HG03460 (cell line): ENCODE measurements around the gene HOXA10.

Experiments used
- ATAC-seq: cut with Tn5 transposase; IDR thresholded peaks from one replicate; pipeline ENCODE4 v1.9.1; 2021; ENCODE audit not compliant: unreplicated experiment

The HOXA10 gene

DNA sequence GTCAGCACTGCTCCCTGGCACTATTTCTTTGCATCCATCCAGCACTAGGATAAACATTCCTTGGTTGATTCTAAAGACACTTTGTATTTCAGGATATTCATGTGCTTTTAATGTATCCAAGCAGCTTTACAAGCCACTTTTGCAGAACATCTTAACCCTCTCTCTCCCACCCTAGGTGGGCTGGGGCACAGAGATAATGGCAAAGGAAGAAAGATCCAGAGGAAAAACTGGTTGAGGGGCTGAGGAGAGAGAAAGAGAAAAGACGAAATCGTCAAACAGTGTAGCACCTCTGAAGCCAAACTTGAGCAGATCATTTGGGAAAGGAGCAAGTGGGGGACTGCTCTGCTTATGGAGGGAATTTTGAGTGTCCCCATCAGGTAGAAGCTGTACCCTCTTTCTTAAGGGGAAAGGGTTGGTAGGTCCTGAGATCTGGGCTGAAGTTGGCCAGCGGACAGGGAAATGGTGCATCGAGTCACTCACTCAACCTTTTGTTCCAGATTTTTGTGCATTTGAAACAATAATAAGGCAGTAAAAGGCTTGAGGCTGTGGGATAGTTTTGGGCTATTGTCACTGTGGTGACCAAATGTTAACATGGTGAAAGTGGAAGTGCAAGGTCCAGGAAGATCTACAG is 30.0 kb upstream of the HOXA10 start:
- ATAC-seq: no peak

DNA sequence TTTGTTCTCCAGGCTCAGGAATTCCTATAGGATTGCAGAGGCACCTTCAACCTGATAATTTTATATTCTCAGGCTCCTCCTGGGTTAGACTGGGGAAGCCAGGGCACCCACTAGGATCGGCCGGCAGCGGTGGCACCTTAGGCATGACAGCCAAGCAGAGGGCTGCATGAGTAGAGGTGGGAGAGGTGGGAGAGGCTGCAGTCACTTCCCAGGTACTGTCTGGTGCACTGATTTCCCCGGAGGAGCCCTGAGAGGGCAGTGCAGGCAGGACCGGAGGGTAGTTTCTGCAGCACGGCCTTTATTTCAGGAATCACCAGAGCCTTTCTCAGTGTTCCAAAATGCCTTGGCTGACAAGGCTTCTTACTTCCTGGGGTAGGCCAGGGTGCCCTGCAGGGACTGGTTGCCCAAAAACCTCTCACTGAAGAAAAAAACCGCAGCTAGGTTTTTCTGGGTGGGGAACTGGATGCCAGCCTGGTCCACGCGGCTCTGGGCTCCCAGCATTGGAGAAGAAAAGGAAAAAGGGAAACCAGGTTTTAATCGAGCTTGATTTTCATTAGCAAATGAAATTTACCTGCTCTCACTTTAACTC is 29.3 kb upstream of the HOXA10 start:
- ATAC-seq: no peak

DNA sequence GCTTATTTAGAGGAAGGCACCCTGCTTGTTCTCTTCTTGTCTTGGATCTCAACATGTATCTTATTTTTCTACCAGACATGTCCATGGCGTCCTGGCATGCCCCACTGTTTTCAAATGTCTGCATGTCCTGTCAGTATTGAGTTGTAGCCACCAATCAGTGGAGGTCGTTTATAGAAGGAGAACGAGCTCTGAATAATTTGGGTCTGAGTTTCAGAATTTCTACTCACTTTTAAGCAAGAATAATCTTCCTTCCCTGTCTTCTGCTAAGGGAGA is 28.7 kb upstream of the HOXA10 start:
- no peak for ATAC-seq

DNA sequence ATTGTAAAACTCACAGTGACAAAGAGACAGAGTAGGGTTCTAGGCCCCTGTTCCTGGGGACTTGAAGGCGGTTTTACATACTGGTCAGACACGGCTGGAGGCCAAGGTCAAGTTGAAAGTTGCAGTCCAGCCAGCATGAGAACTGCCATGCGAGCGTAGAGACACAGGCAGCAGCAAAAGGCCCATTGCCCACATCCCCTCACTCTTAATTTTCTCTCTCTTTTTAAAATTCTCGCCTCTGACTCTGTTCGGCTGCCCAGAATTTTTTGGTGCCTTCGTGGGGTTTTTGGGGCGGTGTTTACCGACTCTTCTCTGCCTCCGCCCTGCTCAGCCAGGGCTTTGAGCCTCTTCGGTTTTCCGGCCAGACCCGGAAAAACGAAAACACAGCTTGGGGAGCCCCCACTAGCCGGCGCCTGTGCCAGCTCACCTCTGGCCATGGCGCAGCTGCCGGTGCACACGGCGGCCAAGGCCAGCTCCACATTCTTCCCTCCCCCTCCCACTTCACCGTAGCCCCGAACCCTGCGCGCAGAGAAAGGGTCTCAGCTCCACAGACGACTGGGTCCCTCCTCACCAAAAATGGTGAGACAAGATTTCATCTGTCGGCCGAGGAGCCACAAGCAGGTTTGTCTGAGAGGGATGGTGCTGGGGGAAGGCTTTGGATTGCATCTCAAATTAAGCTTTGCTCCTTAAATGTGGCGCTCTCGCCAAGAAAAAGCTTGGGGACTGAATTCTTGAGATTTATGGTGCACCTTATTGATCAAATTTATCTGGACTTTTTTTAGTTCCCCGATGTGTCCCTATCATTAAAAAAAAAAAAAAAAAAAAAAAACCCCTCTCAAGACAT is 28.1 kb upstream of the HOXA10 start:
- no peak for ATAC-seq

DNA sequence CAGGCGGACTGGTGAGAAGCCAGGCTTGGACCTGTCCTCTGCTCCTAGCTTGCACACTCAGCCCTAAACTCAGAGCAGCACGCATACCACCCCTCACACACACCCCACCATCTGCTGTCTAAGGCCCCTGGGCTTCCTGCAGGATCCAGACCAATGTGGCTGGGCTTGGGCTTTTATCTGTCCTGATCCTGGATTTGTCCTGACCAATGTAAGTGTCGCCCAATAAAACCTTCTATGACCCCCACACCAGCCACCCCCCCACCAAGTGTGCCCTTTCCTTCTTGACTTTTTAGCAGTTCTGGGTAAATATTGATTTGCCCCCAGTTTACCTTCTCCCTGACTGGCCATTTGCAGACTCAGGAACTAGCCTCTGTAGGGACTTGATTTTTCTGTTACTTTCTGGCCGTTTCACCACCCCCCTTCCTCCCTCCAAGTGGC is 27.5 kb upstream of the HOXA10 start:
- no peak for ATAC-seq

DNA sequence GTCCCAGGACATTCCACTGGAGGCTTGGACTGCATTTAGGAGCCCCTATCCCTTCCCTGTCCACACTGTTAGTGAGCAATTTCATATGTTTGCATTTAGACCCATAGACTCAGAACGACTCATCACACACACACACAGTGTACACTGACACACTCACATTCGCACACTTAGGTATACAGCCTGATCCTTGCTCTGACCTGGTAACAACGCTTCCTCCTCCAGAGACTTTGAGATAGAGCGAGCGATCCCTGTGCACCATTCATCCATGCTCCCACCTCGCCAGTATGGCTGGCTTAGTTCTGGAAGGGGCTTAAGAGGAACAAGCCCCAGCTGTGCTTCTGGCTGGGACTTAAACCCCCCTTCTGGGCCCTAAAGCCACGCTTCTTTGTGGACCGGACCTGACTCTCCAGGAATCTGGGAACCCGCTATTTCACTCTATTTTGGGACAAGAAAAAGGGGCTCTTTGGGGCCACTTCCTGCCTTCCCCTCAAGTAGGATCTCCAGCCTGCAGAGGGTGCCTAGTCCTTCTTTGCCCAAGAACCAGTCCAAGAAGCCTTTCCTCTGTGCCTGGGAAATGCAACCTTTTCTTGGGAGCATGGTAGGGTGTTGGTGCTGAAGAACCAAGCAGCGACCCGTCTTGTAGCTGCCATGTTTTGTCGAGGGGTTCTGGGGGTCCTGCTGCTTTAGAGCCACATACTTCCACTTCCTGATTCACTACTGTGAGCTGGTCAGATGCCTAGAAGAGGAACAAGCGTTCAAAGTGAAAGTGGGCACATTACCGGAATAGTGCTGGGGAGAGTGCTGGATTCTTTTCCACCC is 26.9 kb upstream of the HOXA10 start:
- no peak for ATAC-seq

DNA sequence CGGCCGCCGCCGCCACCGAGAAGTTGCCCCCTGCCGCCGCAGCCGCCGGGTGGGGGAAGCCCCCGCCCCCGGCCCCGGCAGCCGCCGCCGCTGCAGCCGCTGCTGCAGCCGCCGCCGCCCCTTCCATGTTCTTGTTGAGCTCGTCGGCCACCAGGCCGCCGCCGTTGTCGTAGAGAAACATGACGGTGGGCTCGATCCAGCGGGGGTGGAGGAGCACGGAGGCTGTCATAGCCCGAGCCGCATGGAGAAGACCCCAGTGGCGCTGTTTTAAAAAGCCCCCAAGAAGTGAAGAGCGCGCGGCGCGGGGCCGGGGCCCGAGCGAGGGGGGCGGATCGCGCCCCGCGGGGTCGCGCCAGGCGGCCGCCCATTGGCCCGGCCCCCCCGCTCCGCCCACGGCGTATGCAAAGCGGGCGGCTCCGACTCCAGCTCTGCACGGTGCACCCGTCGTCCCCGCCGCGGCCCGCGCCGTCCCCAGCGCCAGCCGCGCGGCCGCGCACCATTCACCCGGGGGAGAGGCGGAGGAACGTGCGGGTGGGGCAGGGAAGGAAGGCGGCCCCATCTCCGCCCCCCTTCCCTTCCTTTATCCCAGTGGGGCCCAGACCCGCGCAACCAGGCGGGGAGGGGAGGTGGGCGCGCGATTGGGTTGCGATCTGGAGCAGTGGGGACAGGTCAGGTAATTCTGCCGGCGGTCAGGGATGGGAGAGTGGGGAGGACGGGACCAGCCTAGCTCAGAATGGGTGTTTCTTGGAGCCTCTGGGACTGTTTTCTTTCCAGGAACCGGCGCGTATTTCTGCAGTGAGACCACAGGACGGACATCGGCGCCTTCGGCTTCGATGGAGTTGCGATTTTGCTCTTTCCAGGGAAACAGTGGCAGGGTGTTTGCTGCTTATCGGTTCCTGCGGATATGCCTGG is 26.0 kb upstream of the HOXA10 start, which contains the start of gene HOXA13:
Gene HOXA13, minus strand, starts transcription at position 243 of the 912 bp plus-strand sequence. Its CDS starts 14 bp downstream, at position 229.
- ATAC-seq: no peak

DNA sequence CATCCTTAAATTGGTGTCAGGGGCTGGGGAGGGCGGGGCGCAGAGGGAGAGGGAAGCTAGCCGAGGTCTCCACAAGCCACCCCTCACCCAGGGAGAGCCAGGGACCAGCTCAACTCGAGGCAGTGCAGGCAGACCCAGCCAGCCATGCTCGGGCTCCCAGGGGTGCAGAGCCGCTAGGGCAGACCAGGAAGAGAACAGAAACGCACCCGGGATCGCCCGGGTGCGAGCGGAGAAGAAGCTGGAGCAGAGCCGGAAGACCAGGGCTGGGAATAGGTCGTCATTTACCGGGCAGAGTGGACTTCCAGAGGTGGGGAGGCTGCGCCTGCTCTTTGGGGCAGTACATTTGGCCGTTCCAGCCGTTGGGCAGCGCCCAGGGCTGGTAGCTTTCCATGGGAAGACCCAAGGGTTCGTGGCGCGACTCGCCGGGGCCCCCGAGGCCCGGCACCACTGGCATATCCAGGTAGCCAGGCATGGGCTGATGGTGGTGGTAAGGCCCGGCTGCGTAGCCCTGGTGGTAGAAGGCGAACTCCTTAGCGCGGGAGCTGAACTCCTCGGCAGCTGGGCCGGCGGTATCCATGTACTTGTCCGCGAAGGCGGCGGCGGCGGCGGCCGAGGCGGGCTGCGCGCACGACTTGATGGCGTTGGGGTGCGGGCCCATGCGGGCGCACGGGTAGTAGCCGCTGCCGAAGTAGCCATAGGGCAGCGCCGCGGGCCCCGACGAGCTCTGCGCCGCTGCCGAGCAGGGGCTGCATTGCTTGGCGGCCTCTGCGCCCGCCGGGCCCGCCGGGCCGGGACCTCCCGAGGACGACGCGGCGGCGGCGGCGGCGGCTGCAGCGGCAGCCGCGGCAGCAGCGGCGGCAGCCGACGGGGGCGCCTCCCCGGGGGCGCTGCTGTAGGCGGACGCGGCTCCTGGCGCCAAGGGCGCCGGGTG is 25.0 kb upstream of the HOXA10 start:
- ATAC-seq: no peak

DNA sequence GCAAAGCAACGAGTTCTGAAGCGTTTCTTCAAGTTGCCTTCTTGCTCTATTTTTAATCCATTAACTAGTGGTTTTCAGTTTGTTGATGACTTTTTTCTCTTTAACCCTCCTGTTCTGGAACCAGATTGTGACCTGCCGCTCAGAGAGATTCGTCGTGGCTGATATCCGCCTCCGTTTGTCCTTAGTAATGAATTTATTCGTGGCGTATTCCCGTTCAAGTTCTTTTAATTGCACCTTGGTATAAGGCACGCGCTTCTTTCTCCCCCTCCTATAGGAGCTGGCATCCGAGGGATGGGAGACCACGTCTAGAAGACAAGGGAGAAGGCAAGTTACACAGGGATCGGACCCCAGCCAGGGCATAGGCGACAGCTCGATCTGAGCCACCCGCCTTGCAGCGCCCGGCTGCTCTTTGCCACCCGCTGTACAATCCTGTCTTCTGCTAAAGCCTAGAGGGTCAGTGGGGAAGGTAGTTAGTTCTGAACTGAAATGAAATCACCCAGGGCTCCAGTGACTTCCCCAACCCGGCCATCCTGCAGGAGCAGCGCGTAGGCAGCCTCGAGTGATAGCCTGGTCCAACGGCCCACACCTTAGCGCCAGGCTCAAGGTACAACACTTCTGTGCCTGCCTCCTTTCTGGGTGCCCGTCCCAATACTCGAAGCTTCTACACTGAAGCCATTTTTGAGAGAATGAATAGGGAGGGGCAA is 24.2 kb upstream of the HOXA10 start:
- ATAC-seq: no peak

DNA sequence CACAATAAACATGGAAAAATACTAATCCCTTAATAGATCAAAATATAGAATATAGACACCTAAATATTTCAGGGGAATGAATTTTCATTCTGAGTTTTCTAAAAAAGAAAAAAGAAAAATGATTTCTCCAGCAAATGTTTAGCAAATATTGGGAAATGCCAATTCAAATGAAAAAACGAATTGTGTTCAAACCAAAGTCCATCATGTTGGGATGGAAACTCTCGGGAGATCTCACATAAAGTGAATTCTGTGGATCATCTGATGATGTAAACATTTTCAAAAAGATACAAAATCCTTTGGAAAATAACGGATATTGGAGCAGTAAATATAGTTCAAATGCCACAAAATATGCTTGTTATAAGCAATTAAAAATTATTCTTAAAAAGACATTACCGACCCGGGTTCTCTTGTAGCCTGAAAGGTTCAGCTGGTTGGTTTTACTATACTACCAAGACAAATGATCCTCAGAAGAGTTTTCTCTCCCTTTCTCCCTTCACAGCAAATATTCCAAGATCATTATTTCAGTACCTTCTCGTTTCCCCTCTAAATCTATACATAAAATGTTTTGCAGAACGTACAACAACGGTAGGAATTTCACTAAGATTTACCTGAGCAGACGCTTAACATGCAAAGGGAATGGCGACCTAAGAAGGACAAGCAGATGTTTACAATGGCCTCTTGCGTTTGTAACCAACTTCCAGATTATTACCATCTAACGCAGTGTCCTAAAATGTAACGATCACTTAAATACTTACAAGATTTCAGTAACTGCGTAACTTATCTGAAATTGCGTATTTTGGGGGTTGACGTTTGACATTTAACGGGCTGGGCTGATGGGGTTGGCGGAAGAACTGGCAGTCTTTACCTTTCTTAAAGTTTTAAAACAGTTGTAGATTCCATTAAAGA is 23.3 kb upstream of the HOXA10 start:
- no peak for ATAC-seq

DNA sequence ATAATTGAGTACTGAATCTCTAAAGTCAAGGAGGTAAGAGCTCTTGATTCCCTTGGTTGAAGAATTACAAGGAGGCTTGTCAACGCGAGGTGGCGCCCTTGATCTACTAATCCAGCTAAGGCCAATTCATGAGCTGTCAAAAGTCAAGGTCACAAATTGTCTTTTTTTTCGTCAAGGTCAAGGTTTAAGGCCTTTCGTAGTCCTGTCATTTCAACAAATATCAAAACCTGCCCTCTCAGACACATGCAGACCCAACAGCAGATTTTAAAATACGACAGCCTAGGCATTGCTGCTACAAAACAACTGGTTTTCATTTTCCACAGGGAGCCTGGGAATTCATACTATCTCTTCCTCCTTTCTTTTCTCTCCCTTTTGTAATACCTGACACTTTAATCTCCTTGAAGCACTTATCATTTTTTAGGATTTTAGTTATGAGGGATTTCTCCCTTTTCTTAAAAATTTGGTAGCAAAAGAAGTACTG is 22.2 kb upstream of the HOXA10 start:
- ATAC-seq: no peak

DNA sequence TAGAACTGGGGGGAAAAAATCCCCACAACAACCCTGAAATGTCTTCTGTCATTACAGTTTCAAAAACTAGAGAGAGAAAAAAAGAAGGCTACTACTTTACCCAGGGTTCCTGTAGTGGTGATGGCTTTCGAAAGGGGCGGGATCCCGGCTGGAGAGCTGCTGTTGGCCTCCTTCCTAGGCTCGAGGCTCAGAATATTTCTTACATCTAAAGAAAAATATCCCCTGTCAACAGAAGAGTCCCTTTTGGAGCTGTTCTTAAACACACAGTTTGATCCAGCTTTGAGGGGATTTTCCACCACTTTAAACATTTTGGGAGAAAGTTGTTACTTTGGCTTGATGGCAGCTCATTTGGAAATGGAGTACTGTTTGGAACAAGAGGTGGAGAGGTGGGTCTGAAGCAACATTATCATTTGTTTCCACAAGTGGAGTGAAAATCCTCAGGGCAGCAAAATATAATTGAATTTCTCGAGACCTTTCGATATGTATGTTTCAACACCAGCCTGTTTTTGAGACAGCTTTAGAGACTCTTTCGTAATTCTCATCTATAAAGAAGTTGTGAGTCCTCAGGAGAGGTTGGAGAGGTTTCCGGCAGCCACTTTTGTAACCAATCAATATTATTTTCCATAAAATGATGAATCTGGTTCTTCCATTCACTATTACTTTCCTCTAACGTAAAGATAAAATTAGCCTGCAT is 20.7 kb upstream of the HOXA10 start:
- ATAC-seq: no peak

DNA sequence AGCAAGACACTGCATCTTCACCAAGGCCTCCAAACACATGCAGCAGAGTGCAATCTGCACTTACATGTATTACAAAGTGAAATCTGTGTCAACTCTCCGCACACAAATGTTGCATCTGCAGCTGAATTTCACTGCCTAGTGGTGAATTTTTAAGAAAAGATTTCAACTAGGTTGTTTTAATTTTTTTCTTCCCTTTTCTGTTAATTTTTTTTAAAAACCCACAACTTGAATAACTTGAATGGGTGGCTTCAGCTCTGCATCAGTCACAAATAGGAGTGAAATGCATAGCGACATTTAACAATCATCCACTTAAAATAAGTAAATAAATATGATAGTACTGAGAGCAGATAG is 19.9 kb upstream of the HOXA10 start:
- ATAC-seq: no peak

DNA sequence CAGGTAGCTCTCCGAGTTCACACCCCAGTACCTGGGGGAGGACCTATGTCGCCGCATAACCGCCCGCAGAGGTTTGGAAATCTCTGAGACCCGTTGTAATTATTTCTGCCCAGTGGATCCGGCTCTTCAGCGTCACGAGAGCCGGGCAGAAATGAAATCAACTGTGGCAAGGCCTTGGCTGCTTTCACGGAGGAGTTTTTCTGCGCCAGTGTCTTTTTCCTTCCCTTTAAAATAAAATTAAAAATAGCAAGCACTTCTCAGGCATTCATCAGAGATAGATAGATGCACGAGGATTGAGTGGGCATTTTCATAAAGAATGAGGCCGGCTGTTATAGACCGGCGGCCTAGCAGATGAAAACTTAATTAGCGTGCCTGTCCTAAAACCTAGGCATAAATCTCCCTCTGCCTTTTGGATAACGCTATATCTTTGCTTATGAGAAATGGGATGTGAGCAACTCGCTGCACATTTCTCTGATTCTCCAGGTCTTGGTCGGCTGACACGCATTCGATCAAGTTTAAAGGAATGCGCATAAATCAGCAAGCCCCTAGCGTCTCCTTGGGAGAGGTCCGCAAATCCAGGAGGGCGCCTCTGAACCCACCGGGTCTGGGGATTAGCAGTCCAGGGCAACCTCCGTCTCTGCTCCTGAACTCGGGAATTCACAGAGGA is 19.3 kb upstream of the HOXA10 start:
- ATAC-seq: no peak

DNA sequence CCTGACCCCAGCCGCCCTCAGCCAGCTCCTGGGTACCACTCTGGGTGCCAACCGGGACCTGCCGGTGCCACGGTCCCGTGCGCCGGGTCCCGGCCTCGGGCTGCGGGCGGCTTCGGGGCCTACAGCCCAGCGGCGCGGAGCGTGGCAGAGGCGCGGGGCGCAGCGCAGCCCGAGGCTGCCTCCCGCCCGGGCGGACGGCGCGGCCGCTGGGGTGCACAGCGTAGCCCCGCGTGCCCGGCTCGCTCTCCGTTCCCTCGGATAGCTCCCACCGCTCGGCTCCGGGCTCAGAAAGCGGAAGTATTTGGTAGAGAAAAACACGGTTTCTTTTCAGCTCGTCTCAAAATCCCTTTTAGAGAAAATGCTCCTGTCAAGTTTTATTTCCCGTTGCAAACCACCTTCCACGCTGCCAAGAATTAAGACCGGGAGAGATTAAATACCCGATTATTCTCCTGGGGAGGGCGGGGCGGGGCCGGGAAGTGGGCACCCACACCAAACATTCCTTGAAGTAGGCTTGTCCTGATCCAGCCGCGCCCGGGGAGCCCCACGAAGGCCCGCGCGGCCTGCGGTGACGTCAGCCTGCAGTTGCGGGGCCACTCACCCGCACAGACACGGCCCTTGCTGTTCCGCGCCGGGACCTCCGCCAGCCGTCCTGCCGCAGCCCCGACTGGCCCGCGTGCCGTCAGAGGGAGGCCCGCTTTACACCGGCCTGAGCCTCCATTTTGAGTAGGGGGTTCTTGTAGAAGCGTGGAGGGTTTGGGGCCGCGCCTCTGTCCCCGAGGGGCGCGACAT is 18.6 kb upstream of the HOXA10 start:
- ATAC-seq: no peak
